ENCODE measurements around the gene SEC24D. TPM values are rescaled to one million over a fixed set of nuclear protein-coding genes. Genes with fewer than 3 reads are reported as not detected.
A peak's percentile ranks its signal among the peaks of the same experiment; 100 is the strongest.
"Not testable (repeated sequence)": the region's sequence is repeated elsewhere in the genome, so short reads cannot be mapped to it uniquely, and the experiment has no call there.

The SEC24D gene
- total RNA-seq, 1 donor from 2014 or later, result 73.3 TPM

- DNase-seq, result no peak
Observed at GRCh38 chr4:118811832-118812231, 24.1 kb downstream of the SEC24D start.

GRCh38 chr4:118810991-118811764 is 24.7 kb downstream of the SEC24D start:
- DNase-seq, result no peak

- no peak for DNase-seq
Observed at GRCh38 chr4:118807659-118808058, 28.3 kb downstream of the SEC24D start.

GRCh38 chr4:118803253-118803652 is 32.7 kb downstream of the SEC24D start:
- DNase-seq, result no peak

GRCh38 chr4:118801895-118802575 is 33.9 kb downstream of the SEC24D start:
- no peak for DNase-seq

- no peak for DNase-seq
Observed at GRCh38 chr4:118799231-118799942, 36.5 kb downstream of the SEC24D start.

GRCh38 chr4:118798658-118799057 is 37.3 kb downstream of the SEC24D start:
- DNase-seq, result no peak

- no peak for DNase-seq
Observed at GRCh38 chr4:118797558-118798142, 38.3 kb downstream of the SEC24D start.

GRCh38 chr4:118791690-118792446 is 44.1 kb downstream of the SEC24D start:
- not testable (repeated sequence) for DNase-seq

- DNase-seq, result no peak
Observed at GRCh38 chr4:118790544-118790943, 45.4 kb downstream of the SEC24D start.

GRCh38 chr4:118788911-118789310 is 47.0 kb downstream of the SEC24D start:
- no peak for DNase-seq

GRCh38 chr4:118787844-118788380 is 48.0 kb downstream of the SEC24D start:
- no peak for DNase-seq

GRCh38 chr4:118784776-118785175 is 51.1 kb downstream of the SEC24D start:
- peak; percentile 39 for DNase-seq

- DNase-seq, result no peak
Observed at GRCh38 chr4:118783887-118784286, 52.0 kb downstream of the SEC24D start.

- DNase-seq, result not testable (repeated sequence)
Observed at GRCh38 chr4:118782886-118783285, 53.0 kb downstream of the SEC24D start.

GRCh38 chr4:118777649-118778048 is 58.3 kb downstream of the SEC24D start:
- not testable (repeated sequence) for DNase-seq

GRCh38 chr4:118776955-118777640 is 58.8 kb downstream of the SEC24D start:
- not testable (repeated sequence) for DNase-seq

GRCh38 chr4:118776157-118776954 is 59.6 kb downstream of the SEC24D start:
- no peak for DNase-seq

GRCh38 chr4:118775405-118775804 is 60.5 kb downstream of the SEC24D start:
- DNase-seq, result no peak

- no peak for DNase-seq
Observed at GRCh38 chr4:118774989-118775388, 60.9 kb downstream of the SEC24D start.
